ENCODE data around the gene LHFPL3. TPM values are rescaled to one million over a fixed set of nuclear protein-coding genes. Genes with fewer than 3 reads are reported as not detected.

LHFPL3 gene
- total RNA-seq, 1 experiment from 2014 or later: not detected

DNA sequence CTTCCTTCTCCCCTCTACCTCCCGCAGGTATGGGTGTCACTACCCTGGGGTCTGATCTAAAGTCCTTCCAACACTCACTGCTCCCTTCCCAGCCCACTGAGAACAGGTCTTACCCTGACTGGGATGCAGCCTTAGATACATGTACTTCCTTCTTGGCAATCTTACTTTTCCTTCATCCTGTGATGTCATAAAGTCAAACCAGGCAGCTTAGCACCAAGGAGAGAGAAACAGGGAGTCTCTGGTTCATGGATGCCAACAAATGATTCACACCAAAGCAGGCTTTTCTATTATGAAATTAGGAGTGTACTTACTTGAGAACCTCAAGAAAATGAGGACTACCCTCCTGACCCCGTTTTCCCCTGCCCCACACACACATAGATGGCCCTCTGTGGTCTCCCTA, 574.6 kb downstream of the LHFPL3 start:
- no peak overlapping the region for H2BK15ac ChIP-seq (ENCODE audit: low read depth, low read length)
- Mint-ChIP-seq H3K36me3 (ENCODE audit: insufficient read depth in 1 of 3, low read depth in 3 of 3) (no peaks in the 10 kb centered on the region), H3K27ac (peak overlapping the region in 1 of 3 experiments; percentile 7; a peak in 1 of 7 replicates), H3K4me3 (no peak overlapping the region), H3K4me1 (no peaks in the 10 kb centered on the region), H3K9me3 (no peaks in the 10 kb centered on the region), H3K27me3 (ENCODE audit: low read depth) (peaks cover 2% of the 10 kb centered on the region; the same call in 1 of the 2 replicates)
- no peak overlapping the region for H3K14ac ChIP-seq (ENCODE audit: insufficient read depth, low read length)
- no peak overlapping the region for H4K91ac ChIP-seq (ENCODE audit: insufficient read length, low read depth, low read length)
- H3K27ac ChIP-seq (ENCODE audit: insufficient read length, low read depth, low read length): no peak overlapping the region
- H3K9me3 ChIP-seq (ENCODE audit: control insufficient read depth, low read depth, low read length): no peaks in the 10 kb centered on the region
- H3K79me1 ChIP-seq (ENCODE audit: insufficient read depth, low read depth, low read length, poor library complexity, severe bottlenecking): no peaks in the 10 kb centered on the region
- no peak overlapping the region for H2BK5ac ChIP-seq (ENCODE audit: insufficient read length, low read length)
- no peak overlapping the region for H2AFZ ChIP-seq (ENCODE audit: low read length)
- no peak overlapping the region for H2BK20ac ChIP-seq (ENCODE audit: low read depth, low read length, poor library complexity, severe bottlenecking)
- H3K4ac ChIP-seq (ENCODE audit: low read depth, low read length): no peak overlapping the region
- H3K9ac ChIP-seq (ENCODE audit: extremely low read depth, insufficient read length, low read length): no peak overlapping the region
- H3K4me2 ChIP-seq (ENCODE audit: insufficient read depth, insufficient read length, low read length): no peak overlapping the region
- no peak overlapping the region for H3T11ph ChIP-seq (ENCODE audit: low read length)
- H4K5ac ChIP-seq (ENCODE audit: insufficient read length, low read depth, low read length): no peak overlapping the region
- no peak overlapping the region for H3K56ac ChIP-seq (ENCODE audit: insufficient read length, low read depth, low read length)
- no peaks in the 10 kb centered on the region for H3K4me1 ChIP-seq (ENCODE audit: insufficient read depth, low read length)
- TF ChIP-seq, protein P1, sequence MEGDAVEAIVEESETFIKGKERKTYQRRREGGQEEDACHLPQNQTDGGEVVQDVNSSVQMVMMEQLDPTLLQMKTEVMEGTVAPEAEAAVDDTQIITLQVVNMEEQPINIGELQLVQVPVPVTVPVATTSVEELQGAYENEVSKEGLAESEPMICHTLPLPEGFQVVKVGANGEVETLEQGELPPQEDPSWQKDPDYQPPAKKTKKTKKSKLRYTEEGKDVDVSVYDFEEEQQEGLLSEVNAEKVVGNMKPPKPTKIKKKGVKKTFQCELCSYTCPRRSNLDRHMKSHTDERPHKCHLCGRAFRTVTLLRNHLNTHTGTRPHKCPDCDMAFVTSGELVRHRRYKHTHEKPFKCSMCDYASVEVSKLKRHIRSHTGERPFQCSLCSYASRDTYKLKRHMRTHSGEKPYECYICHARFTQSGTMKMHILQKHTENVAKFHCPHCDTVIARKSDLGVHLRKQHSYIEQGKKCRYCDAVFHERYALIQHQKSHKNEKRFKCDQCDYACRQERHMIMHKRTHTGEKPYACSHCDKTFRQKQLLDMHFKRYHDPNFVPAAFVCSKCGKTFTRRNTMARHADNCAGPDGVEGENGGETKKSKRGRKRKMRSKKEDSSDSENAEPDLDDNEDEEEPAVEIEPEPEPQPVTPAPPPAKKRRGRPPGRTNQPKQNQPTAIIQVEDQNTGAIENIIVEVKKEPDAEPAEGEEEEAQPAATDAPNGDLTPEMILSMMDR (conservative IDR thresholded peaks at IDR 0.05): no peak
- no peak overlapping the region for H2BK120ac ChIP-seq (ENCODE audit: low read depth, low read length, poor library complexity, severe bottlenecking)
- no peaks in the 10 kb centered on the region for H3K79me2 ChIP-seq (ENCODE audit: insufficient read depth, low read length)
- H3K23me2 ChIP-seq (ENCODE audit: insufficient read length, low read depth, low read length, poor library complexity, severe bottlenecking): no peaks in the 10 kb centered on the region
- no peak overlapping the region for H2BK12ac ChIP-seq (ENCODE audit: insufficient read length, low read depth, low read length)
- H3K18ac ChIP-seq (ENCODE audit: insufficient read length, low read depth, low read length): no peak overlapping the region
- no peak overlapping the region for H4K8ac ChIP-seq (replicated peaks; ENCODE audit: insufficient read length, low read depth, low read length)
- no peaks in the 10 kb centered on the region for H4K20me1 ChIP-seq (ENCODE audit: control insufficient read depth, insufficient read depth, insufficient read length)
- WGBS (ENCODE audit: extremely low coverage, insufficient read length, low lambda C conversion rate): no CpG with 5 or more reads among the region's 2 CpGs
- no peaks in the 10 kb centered on the region for H3K27me3 ChIP-seq (ENCODE audit: insufficient read depth, low read length)
- no peak for DNase-seq
- no peak overlapping the region for H3K23ac ChIP-seq (ENCODE audit: insufficient read length, low read depth, low read length)
- H2AK5ac ChIP-seq (ENCODE audit: insufficient read length, low read length): no peak overlapping the region
